Measurements from ENCODE around the gene NANOGP8.

Gene NANOGP8

GRCh38 chr15:35108453-35108852 is 23.4 kb upstream of the NANOGP8 start:
- Histone ChIP-seq H3K27me3 (ENCODE audit: insufficient read depth, poor library complexity, severe bottlenecking) (no peaks in the 10 kb centered on the region), H3K27ac (replicated peaks) (no peak overlapping the region), H3K4me3 (replicated peaks; ENCODE audit: insufficient read depth, low read length) (no peak overlapping the region)
- no peak for DNase-seq (ENCODE audit: low read depth in 1 of 2, low spot score in 1 of 2)
- TF ChIP-seq GABPA (IDR thresholded peaks at IDR 0.05; ENCODE audit: low read depth) = no peak
- no peak for TF ChIP-seq CTCF (IDR thresholded peaks at IDR 0.05; ENCODE audit: insufficient read depth, low read length)
- no peak for TF ChIP-seq POLR2AphosphoS5 (IDR thresholded peaks at IDR 0.05; ENCODE audit: low read depth)
- no peak for TF ChIP-seq SPI1 (IDR thresholded peaks at IDR 0.05; ENCODE audit: borderline replicate concordance, low read depth)
- TF ChIP-seq REST (IDR thresholded peaks at IDR 0.05; ENCODE audit: insufficient replicate concordance, low read depth) = no peak

GRCh38 chr15:35107561-35107960 is 22.5 kb upstream of the NANOGP8 start:
- no peak overlapping the region for H3K4me3 ChIP-seq (replicated peaks; ENCODE audit: insufficient read depth, low read length)
- H3K27me3 ChIP-seq (ENCODE audit: insufficient read depth, poor library complexity, severe bottlenecking) = no peaks in the 10 kb centered on the region
- no peak for TF ChIP-seq REST (IDR thresholded peaks at IDR 0.05; ENCODE audit: insufficient replicate concordance, low read depth)
- no peak for TF ChIP-seq GABPA (IDR thresholded peaks at IDR 0.05; ENCODE audit: low read depth)
- no peak for TF ChIP-seq POLR2AphosphoS5 (IDR thresholded peaks at IDR 0.05; ENCODE audit: low read depth)
- TF ChIP-seq SPI1 (IDR thresholded peaks at IDR 0.05; ENCODE audit: borderline replicate concordance, low read depth) = no peak
- no peak for TF ChIP-seq CTCF (IDR thresholded peaks at IDR 0.05; ENCODE audit: insufficient read depth, low read length)
- no peak overlapping the region for H3K27ac ChIP-seq (replicated peaks)
- DNase-seq (ENCODE audit: low read depth in 1 of 2, low spot score in 1 of 2) = no peak

GRCh38 chr15:35107122-35107521 is 22.0 kb upstream of the NANOGP8 start:
- H3K27me3 ChIP-seq (ENCODE audit: insufficient read depth, poor library complexity, severe bottlenecking) = no peaks in the 10 kb centered on the region
- no peak for DNase-seq (ENCODE audit: low read depth in 1 of 2, low spot score in 1 of 2)
- no peak overlapping the region for H3K4me3 ChIP-seq (replicated peaks; ENCODE audit: insufficient read depth, low read length)
- H3K27ac ChIP-seq (replicated peaks) = no peak overlapping the region
- TF ChIP-seq POLR2AphosphoS5 (IDR thresholded peaks at IDR 0.05; ENCODE audit: low read depth) (no peak), CTCF (IDR thresholded peaks at IDR 0.05; ENCODE audit: insufficient read depth, low read length) (no peak), GABPA (IDR thresholded peaks at IDR 0.05; ENCODE audit: low read depth) (no peak), REST (IDR thresholded peaks at IDR 0.05; ENCODE audit: insufficient replicate concordance, low read depth) (no peak), SPI1 (IDR thresholded peaks at IDR 0.05; ENCODE audit: borderline replicate concordance, low read depth) (no peak)

All from HL-60 (cell line).